Left lung (tissue), 10 donors: ENCODE measurements around the gene PTPN11. TPM values are rescaled to one million over a fixed set of nuclear protein-coding genes. Genes with fewer than 3 reads are reported as not detected.

ENCODE experiments used
- ATAC-seq: fragments of 200-7000 bp; cut with Tn5 transposase; one replicate; pipeline ENCODE4 v1.9.1; 2020; ENCODE audit warnings: moderate library complexity
- DNase-seq, 4 donors: peaks; one replicate each; pipeline ENCODE4 v3.0.0-alpha.2; 2013 to 2020
- H3K27ac ChIP-seq, 2 donors: fragments of 200-600 bp; sonication (generic) in 1 of 2; one replicate each; pipeline versions ENCODE4 v1.5.0 to v1.8.0; 2020 to 2021
- H3K27me3 ChIP-seq, 2 donors: fragments of 200-600 bp; sonication (generic) in 1 of 2; one replicate each; pipeline versions ENCODE4 v1.5.0 to v1.8.0; 2020 to 2021
- H3K36me3 ChIP-seq, 2 donors: fragments of 200-600 bp; sonication (generic) in 1 of 2; one replicate each; pipeline versions ENCODE4 v1.5.0 to v1.8.0; 2020 to 2021
- H3K4me1 ChIP-seq, 2 donors: fragments of 200-600 bp; one replicate each; pipeline ENCODE4 v1.8.0; 2021
- H3K4me3 ChIP-seq, 2 donors: fragments of 200-600 bp; sonication (generic) in 1 of 2; one replicate each; pipeline versions ENCODE4 v1.5.0 to v1.8.0; 2020 to 2021; ENCODE audit warnings: mild to moderate bottlenecking in 1 of 2
- H3K9me3 ChIP-seq, 2 donors: fragments of 200-600 bp; sonication (generic) in 1 of 2; one replicate each; pipeline versions ENCODE4 v1.5.0 to v1.8.0; 2020 to 2021
- intact Hi-C, 2 donors: fragments of 100-400 bp; cut with DNase I; formaldehyde crosslinking; loops; one replicate each; pipeline versions ENCODE4 v1.11.2 to v1.14.2; 2022
- polyA plus RNA-seq, 6 donors: library from polyadenylated mRNA; unstranded; fragments of 120-200 nt; gene quantifications; one replicate each; pipeline ENCODE4 v1.2.1, GENCODE V29; 2013; ENCODE audit not compliant: insufficient read length in 6 of 6
- total RNA-seq, 2 donors: library from RNA; stranded (reverse); fragmentation: NEBNext Ultra II Directional; extraction: Animal tissue kit (Norgen Biotek cat#: 25700); gene quantifications; one replicate each; pipeline ENCODE4 v1.2.1, GENCODE V29; 2021
- TF ChIP-seq, protein P1 (sequence below), 2 donors: fragments of 200-600 bp; sonication (generic) in 1 of 2; IDR thresholded peaks; one replicate each; pipeline versions ENCODE4 v1.5.0 to v1.8.0; 2021; ENCODE audit warnings: antibody characterized with exemption in 2 of 2
- donor health status: DM: no; HTN: yes; CAD: no.
- donor health status: DM: no; HTN: no; CAD: no.

Gene PTPN11
- total and polyA plus RNA-seq, 8 donors = 56.5 to 118 (median 64.4) TPM

DNA sequence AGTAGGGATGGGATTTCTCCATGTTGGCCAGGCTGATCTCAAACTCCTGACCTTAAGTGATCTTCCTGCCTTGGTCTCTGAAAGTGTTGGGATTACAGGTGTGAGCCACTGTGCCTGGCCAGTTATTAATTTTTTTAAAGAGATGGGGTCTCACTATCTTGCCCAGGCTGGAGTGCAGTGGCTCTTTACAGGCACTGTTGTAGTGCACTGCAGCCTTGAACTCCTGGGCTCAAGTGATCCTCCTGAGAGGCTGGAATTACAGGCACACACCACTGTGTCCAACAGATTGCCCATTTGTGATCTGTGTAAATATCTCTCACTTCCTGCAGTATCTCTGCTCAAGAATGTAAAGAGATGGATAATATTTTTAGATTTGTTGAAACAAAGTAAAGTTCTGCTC is 45.9 kb downstream of the PTPN11 start:
- Histone ChIP-seq H3K4me1 (no peaks in the 10 kb centered on the region), H3K27me3 (no peaks in the 10 kb centered on the region), H3K36me3 (peaks cover 4 to 39% of the 10 kb centered on the region in 2 donors), H3K4me3 (no peak overlapping the region), H3K9me3 (no peaks in the 10 kb centered on the region), H3K27ac (no peak overlapping the region)
- DNase-seq = no peak
- intact Hi-C loops = no loop called here
- TF ChIP-seq, protein P1, sequence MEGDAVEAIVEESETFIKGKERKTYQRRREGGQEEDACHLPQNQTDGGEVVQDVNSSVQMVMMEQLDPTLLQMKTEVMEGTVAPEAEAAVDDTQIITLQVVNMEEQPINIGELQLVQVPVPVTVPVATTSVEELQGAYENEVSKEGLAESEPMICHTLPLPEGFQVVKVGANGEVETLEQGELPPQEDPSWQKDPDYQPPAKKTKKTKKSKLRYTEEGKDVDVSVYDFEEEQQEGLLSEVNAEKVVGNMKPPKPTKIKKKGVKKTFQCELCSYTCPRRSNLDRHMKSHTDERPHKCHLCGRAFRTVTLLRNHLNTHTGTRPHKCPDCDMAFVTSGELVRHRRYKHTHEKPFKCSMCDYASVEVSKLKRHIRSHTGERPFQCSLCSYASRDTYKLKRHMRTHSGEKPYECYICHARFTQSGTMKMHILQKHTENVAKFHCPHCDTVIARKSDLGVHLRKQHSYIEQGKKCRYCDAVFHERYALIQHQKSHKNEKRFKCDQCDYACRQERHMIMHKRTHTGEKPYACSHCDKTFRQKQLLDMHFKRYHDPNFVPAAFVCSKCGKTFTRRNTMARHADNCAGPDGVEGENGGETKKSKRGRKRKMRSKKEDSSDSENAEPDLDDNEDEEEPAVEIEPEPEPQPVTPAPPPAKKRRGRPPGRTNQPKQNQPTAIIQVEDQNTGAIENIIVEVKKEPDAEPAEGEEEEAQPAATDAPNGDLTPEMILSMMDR (IDR thresholded peaks at IDR 0.05) = no peak
- ATAC-seq = no peak

DNA sequence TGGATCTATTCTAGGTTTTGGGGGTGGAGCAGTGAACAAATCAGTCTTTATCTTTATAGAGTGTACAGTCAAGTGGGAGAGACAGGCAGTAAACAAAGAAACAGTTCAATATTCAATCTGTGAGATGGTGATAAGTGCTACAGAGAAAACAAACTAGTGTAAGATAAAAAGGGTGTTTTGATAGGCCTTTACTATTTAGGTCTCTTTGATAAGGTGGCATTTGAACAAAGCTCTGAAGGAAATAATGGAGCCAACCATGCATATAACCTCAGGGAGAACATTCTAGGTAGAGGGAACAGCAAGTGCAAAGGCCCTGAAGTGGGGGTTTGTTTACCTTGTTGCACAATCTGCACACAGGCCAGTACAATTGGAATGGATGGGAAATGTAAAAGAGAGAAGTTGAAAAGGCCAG is 47.3 kb downstream of the PTPN11 start:
- intact Hi-C loops = no loop called here
- ATAC-seq = peak; percentile 58
- Histone ChIP-seq H3K27me3 (no peaks in the 10 kb centered on the region), H3K4me1 (no peaks in the 10 kb centered on the region), H3K4me3 (no peak overlapping the region), H3K9me3 (no peaks in the 10 kb centered on the region), H3K27ac (no peak overlapping the region), H3K36me3 (peaks cover 4 to 30% of the 10 kb centered on the region in 2 donors)
- DNase-seq = no peak
- TF ChIP-seq, protein P1 (IDR thresholded peaks at IDR 0.05) = no peak

DNA sequence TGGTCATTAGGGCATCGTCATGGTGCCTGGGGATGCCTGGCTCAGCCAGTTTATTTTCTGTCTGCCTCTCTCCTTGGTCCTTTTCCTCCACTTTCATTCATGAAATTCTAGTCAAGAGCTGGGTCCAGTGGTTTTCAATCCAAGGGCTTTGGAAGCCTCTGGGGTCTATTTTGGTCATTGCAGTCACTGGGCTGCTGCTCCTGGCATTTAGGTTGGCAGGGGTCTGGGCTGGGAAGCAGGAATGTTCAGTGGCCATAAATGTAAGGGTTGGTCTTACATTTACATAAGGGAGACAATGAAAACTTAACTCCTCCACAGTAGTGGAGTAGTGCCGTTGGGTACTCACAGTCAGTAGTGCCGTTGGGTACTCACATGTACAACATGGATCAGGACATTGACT is 48.1 kb downstream of the PTPN11 start:
- Histone ChIP-seq H3K27me3 (no peaks in the 10 kb centered on the region), H3K36me3 (peaks cover 0 to 32% of the 10 kb centered on the region in 2 donors)

DNA sequence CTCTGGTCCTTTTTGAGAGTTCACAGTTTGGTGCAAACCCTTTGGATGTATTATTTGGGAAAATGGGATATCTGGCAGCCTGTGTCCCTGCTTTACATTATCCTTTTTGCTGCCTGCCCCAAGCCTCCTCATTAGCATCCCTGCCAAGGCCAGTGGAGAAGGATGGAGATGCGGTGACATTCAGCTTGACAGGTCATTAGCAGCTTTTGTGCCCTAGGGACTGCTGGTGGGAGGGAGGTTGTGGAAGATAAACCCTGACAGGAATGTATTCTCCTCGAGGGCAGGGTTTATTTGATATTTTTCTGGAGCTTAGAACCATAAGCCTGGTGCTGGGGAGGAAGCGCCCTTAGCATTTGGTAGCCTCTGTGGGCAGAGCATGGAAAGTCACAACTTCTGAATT is 49.3 kb downstream of the PTPN11 start:
- TF ChIP-seq, protein P1 (IDR thresholded peaks at IDR 0.05) = no peak

More for the DNA sequence above, 48.1 kb downstream of the PTPN11 start:
- Histone ChIP-seq H3K27ac (no peak overlapping the region), H3K4me1 (no peaks in the 10 kb centered on the region), H3K4me3 (no peak overlapping the region), H3K9me3 (no peaks in the 10 kb centered on the region)
- intact Hi-C loops = no loop called here
- no peak for DNase-seq
- TF ChIP-seq, protein P1 (IDR thresholded peaks at IDR 0.05) = no peak
- ATAC-seq = no peak

DNA sequence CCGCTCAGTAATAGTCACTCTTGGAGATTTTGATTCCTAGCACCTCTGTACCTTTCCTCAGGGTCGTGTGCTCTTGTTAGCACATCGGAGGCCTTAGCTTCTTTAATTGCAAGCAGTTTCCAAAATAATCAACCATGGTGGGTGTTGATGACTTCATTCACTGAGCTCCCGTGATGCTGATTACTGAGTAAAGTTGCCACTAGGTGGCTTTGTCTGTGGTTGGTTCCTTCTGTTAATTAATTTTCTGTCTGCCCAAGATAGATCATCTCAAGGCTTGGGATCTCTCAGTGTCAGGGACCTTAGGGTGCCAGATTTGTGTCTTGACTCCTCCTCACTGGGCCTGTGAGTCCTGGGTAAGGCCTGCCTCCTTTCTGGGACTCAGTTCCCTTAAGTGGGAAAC is 54.3 kb downstream of the PTPN11 start:
- H3K27me3 ChIP-seq = no peaks in the 10 kb centered on the region
- TF ChIP-seq, protein P1 (IDR thresholded peaks at IDR 0.05) = no peak
- H3K4me1 ChIP-seq = no peaks in the 10 kb centered on the region
- H3K36me3 ChIP-seq = peaks cover 0 to 77% of the 10 kb centered on the region in 2 donors
- no peak for ATAC-seq
- DNase-seq = no peak
- no peak overlapping the region for H3K4me3 ChIP-seq
- H3K9me3 ChIP-seq = no peaks in the 10 kb centered on the region
- intact Hi-C loops = no loop called here
- no peak overlapping the region for H3K27ac ChIP-seq

More for the DNA sequence above, 49.3 kb downstream of the PTPN11 start:
- Histone ChIP-seq H3K27me3 (no peaks in the 10 kb centered on the region), H3K4me1 (no peaks in the 10 kb centered on the region), H3K9me3 (no peaks in the 10 kb centered on the region), H3K27ac (no peak overlapping the region), H3K36me3 (peaks cover 0 to 44% of the 10 kb centered on the region in 2 donors), H3K4me3 (no peak overlapping the region)
- DNase-seq = no peak
- intact Hi-C loops = no loop called here
- ATAC-seq = no peak
